ENCODE data around the gene HECTD4. TPM values are rescaled to one million over a fixed set of nuclear protein-coding genes. Genes with fewer than 3 reads are reported as not detected.

HECTD4 gene
- 18.9 and 26.1 TPM in 2 replicates for total RNA-seq

GRCh38 chr12:112381883-112382796, at the start of gene HECTD4:
HECTD4 (minus strand) TSS chr12:112382431; CDS start chr12:112382128, 303 bp downstream.

GRCh38 chr12:112418608-112419296, 36.5 kb upstream of the HECTD4 start, which contains the start of gene PTPN11:
PTPN11 (plus strand) TSS chr12:112418947; CDS start chr12:112419112, 165 bp downstream.

GRCh38 chr12:112409064-112409905, 27.1 kb upstream of the HECTD4 start, which contains the start of gene RPL6:
RPL6 (minus strand) TSS chr12:112409605; CDS start chr12:112408656, 949 bp downstream.

GRCh38 chr12:112125250-112125999, 256.8 kb downstream of the HECTD4 start, which contains the start of gene TRAFD1:
TRAFD1 (plus strand) TSS chr12:112125560; CDS start chr12:112130523, 4,963 bp downstream.

Other genes with a start within 250 kb of the HECTD4 start
- gene RPL6, start 27.2 kb upstream of the HECTD4 start, total RNA-seq = 1,027 and 1,085 TPM in 2 replicates
- 140 and 166 TPM in 2 replicates for gene PTPN11, start 36.5 kb upstream of the HECTD4 start, total RNA-seq

Data from uterine smooth muscle cell (primary cell).